ENCODE results near the gene MYH3.

MYH3 gene

GRCh38 chr17:10648956-10649355, 8.2 kb downstream of the MYH3 start:
- DNase-seq (ENCODE audit: low read depth) = no peak

- no peak for DNase-seq (ENCODE audit: low read depth)
Measured at GRCh38 chr17:10648381-10648780, 8.7 kb downstream of the MYH3 start.

- DNase-seq (ENCODE audit: low read depth) = peak; percentile 67
Measured at GRCh38 chr17:10646392-10646990, 10.6 kb downstream of the MYH3 start.

- DNase-seq (ENCODE audit: low read depth) = no peak
Measured at GRCh38 chr17:10640475-10640874, 16.6 kb downstream of the MYH3 start.

- DNase-seq (ENCODE audit: low read depth) = no peak
Measured at GRCh38 chr17:10638151-10638550, 19.0 kb downstream of the MYH3 start.

- DNase-seq (ENCODE audit: low read depth) = no peak
Measured at GRCh38 chr17:10635290-10635689, 21.8 kb downstream of the MYH3 start.

GRCh38 chr17:10633738-10634379, 23.2 kb downstream of the MYH3 start:
- no peak for DNase-seq (ENCODE audit: low read depth)

GRCh38 chr17:10631701-10632100, 25.4 kb downstream of the MYH3 start:
- no peak for DNase-seq (ENCODE audit: low read depth)

GRCh38 chr17:10631048-10631700, 25.9 kb downstream of the MYH3 start:
- peak; percentile 16 for DNase-seq (ENCODE audit: low read depth)

- DNase-seq (ENCODE audit: low read depth) = no peak
Measured at GRCh38 chr17:10629706-10630105, 27.4 kb downstream of the MYH3 start.

- DNase-seq (ENCODE audit: low read depth) = no peak
Measured at GRCh38 chr17:10628756-10629155, 28.4 kb downstream of the MYH3 start.

GRCh38 chr17:10626390-10626789, 30.7 kb downstream of the MYH3 start:
- no peak for DNase-seq (ENCODE audit: low read depth)

GRCh38 chr17:10624969-10625368, 32.1 kb downstream of the MYH3 start:
- DNase-seq (ENCODE audit: low read depth) = no peak

- DNase-seq (ENCODE audit: low read depth) = no peak
Measured at GRCh38 chr17:10623737-10624338, 33.3 kb downstream of the MYH3 start.

- DNase-seq (ENCODE audit: low read depth) = no peak
Measured at GRCh38 chr17:10622617-10623485, 34.3 kb downstream of the MYH3 start.

GRCh38 chr17:10621397-10621796, 35.7 kb downstream of the MYH3 start:
- no peak for DNase-seq (ENCODE audit: low read depth)

GRCh38 chr17:10620823-10621222, 36.3 kb downstream of the MYH3 start:
- no peak for DNase-seq (ENCODE audit: low read depth)

GRCh38 chr17:10618202-10618635, 38.9 kb downstream of the MYH3 start:
- DNase-seq (ENCODE audit: low read depth) = peak; percentile 22

- DNase-seq (ENCODE audit: low read depth) = no peak
Measured at GRCh38 chr17:10617120-10617505, 40.0 kb downstream of the MYH3 start.

GRCh38 chr17:10616502-10617119, 40.5 kb downstream of the MYH3 start:
- peak; percentile 47 for DNase-seq (ENCODE audit: low read depth)

GRCh38 chr17:10614536-10615155, 42.5 kb downstream of the MYH3 start:
- DNase-seq (ENCODE audit: low read depth) = no peak

Data from stimulated activated CD8-positive, alpha-beta memory T cell treated with anti-CD3 and anti-CD28 coated beads, Interleukin-12 subunit alpha, Interleukin-12 subunit beta, amount 100 ng/mL, for 1 hour (primary cell).